Neural cell (in vitro differentiated cells): ENCODE results near the gene CSDE1. TPM values are rescaled to one million over a fixed set of nuclear protein-coding genes. Genes with fewer than 3 reads are reported as not detected.

Experiments
- H2AFZ ChIP-seq: fragments of 200-600, 300-800 bp; sonication (generic), shearing (Covaris generic); 2 replicates; pipeline ENCODE4 v1.6.0; 2014; ENCODE audit warnings: low read depth, mild to moderate bottlenecking, antibody characterized with exemption, low read length, moderate library complexity
- H3F3A ChIP-seq: fragments of 200-600 bp; shearing (Covaris generic); 2 replicates; pipeline ENCODE4 v1.6.1; 2016; ENCODE audit warnings: mild to moderate bottlenecking, moderate library complexity, mixed read lengths, antibody characterized with exemption, low read length; ENCODE audit not compliant: insufficient read depth, poor library complexity, severe bottlenecking
- H3K27ac ChIP-seq: fragments of 200-600, 300-800 bp; sonication (generic), shearing (Covaris generic); 2 replicates; pipeline ENCODE4 v1.5.1; 2014; ENCODE audit warnings: mild to moderate bottlenecking, low read length, moderate library complexity
- H3K27me3 ChIP-seq: fragments of 300-800, 200-600 bp; sonication (generic), shearing (Covaris generic); 2 replicates; pipeline ENCODE4 v1.6.0; 2014; ENCODE audit warnings: mild to moderate bottlenecking, low read depth, low read length, moderate library complexity; ENCODE audit not compliant: insufficient read depth
- H3K36me3 ChIP-seq: fragments of 300-800, 200-600 bp; sonication (generic), shearing (Covaris generic); 2 replicates; pipeline ENCODE4 v1.5.1; 2014; ENCODE audit warnings: mild to moderate bottlenecking, antibody characterized with exemption, low read length, moderate library complexity; ENCODE audit not compliant: insufficient read depth
- H3K4me2 ChIP-seq: fragments of 300-800, 200-600 bp; sonication (generic), shearing (Covaris generic); 2 replicates; pipeline ENCODE4 v1.6.0; 2014; ENCODE audit warnings: mild to moderate bottlenecking, low read length
- H3K4me3 ChIP-seq: fragments of 300-800, 200-600 bp; sonication (generic), shearing (Covaris generic); 2 replicates; pipeline ENCODE4 v1.5.1; 2014; ENCODE audit warnings: mild to moderate bottlenecking, low read length, moderate library complexity
- H3K79me2 ChIP-seq: fragments of 200-600 bp; shearing (Covaris generic); replicated peaks from 2 replicates; pipeline ENCODE4 v1.6.0; 2014; ENCODE audit warnings: mild to moderate bottlenecking, low read length, moderate library complexity; ENCODE audit not compliant: insufficient read depth
- H3K9ac ChIP-seq: fragments of 300-800, 200-600 bp; sonication (generic), shearing (Covaris generic); 2 replicates; pipeline ENCODE4 v1.6.1; 2016; ENCODE audit warnings: mild to moderate bottlenecking, low read length, mixed read lengths
- H3K9me2 ChIP-seq: fragments of 200-600 bp; shearing (Covaris generic); 2 replicates; pipeline ENCODE4 v1.6.1; 2016; ENCODE audit warnings: mild to moderate bottlenecking, low read length, mixed read lengths; ENCODE audit not compliant: insufficient read depth
- H3K9me3 ChIP-seq: fragments of 200-600, 300-800 bp; sonication (generic), shearing (Covaris generic); 2 replicates; pipeline ENCODE4 v1.6.1; 2016; ENCODE audit warnings: mild to moderate bottlenecking, mixed run types, low read length, moderate library complexity, mixed read lengths
- H4K20me1 ChIP-seq: fragments of 200-600 bp; shearing (Covaris generic); 2 replicates; pipeline ENCODE4 v1.6.1; 2016; ENCODE audit warnings: mild to moderate bottlenecking, mixed run types; ENCODE audit not compliant: insufficient read depth
- EP300 ChIP-seq: fragments of 450-650 bp; conservative IDR thresholded peaks from 2 replicates; pipeline ENCODE4 v1.6.1; 2014; ENCODE audit warnings: antibody characterized with exemption, mild to moderate bottlenecking, moderate library complexity; ENCODE audit not compliant: poor library complexity, severe bottlenecking
- EZH2 ChIP-seq: fragments of 200-600, 300-800 bp; shearing (Covaris generic), sonication (generic); IDR thresholded peaks from 2 replicates; pipeline ENCODE4 v1.6.1; 2014; ENCODE audit warnings: antibody characterized with exemption, low read length, borderline replicate concordance, mild to moderate bottlenecking; ENCODE audit not compliant: insufficient read depth, poor library complexity, severe bottlenecking
- MXI1 ChIP-seq: fragments of 450-650 bp; conservative IDR thresholded peaks from 2 replicates; pipeline ENCODE4 v1.6.1; 2014; ENCODE audit warnings: antibody characterized with exemption, mild to moderate bottlenecking; ENCODE audit not compliant: poor library complexity, severe bottlenecking
- POLR2AphosphoS5 ChIP-seq: IDR thresholded peaks from 2 replicates; pipeline ENCODE4 v1.6.1; 2012
- RAD21 ChIP-seq: fragments of 450-650 bp; conservative IDR thresholded peaks from 2 replicates; pipeline ENCODE4 v1.6.1; 2014; ENCODE audit warnings: antibody characterized with exemption, mild to moderate bottlenecking, moderate library complexity
- SMC3 ChIP-seq: fragments of 450-650 bp; conservative IDR thresholded peaks from 2 replicates; pipeline ENCODE4 v1.6.1; 2014; ENCODE audit warnings: antibody characterized with exemption, mild to moderate bottlenecking, moderate library complexity; ENCODE audit not compliant: poor library complexity
- TAF1 ChIP-seq: IDR thresholded peaks from 2 replicates; pipeline ENCODE4 v1.6.1; 2012; ENCODE audit warnings: low read depth
- polyA plus RNA-seq: library from polyadenylated mRNA; depleted of rRNA; stranded (reverse); fragments of >200 nt; gene quantifications from 2 replicates; pipeline ENCODE4 v1.2.3, GENCODE V29; 2014
- TF ChIP-seq, protein P1 (sequence below): IDR thresholded peaks from 2 replicates; pipeline ENCODE4 v1.6.1; 2012; ENCODE audit warnings: borderline replicate concordance
- TF ChIP-seq, protein P2 (sequence below): fragments of 450-650 bp; IDR thresholded peaks from 2 replicates; pipeline ENCODE4 v1.5.1; 2014; ENCODE audit warnings: antibody characterized with exemption, mild to moderate bottlenecking, moderate library complexity; ENCODE audit not compliant: poor library complexity, severe bottlenecking

The CSDE1 gene
- polyA plus RNA-seq, 1 donor from 2014 or later, result 424 TPM

DNA sequence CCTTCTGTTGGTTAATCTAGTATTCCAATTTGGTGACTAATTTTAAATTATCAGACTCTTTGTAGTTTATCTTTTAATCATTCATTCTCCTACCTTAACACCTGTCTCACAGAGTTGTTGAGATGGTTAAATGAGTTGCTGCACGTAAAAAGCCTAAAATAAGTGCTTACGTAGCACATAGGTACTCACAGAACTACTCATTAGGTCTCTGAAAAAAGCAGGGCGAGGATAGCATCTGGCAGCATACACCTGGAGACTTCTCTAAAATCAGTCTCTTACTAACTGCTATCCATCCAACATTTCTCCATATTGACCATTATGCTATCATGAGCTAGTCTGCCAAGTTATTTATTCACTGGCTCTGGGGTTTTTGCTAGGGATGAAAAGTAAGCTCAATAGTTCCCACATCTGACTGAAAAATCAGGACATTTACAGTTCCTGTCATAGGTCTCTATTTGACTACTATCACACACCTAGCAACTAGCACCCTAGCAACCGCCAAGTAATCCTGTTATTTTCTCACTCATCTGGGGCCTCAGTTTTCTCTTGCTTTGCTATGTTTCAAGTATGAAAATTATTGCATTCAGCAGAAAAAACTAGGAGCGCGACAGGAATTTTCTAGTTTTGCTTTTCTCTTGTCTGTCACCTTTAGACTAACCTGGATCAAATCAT is 11.2 kb downstream of the CSDE1 start:
- H3K27me3 ChIP-seq, result no peaks in the 10 kb centered on the region
- no peak overlapping the region for H3K4me2 ChIP-seq
- H3K9me2 ChIP-seq, result no peaks in the 10 kb centered on the region
- H3K9me3 ChIP-seq, result no peaks in the 10 kb centered on the region
- no peak for TF ChIP-seq RAD21
- TF ChIP-seq, protein P1, sequence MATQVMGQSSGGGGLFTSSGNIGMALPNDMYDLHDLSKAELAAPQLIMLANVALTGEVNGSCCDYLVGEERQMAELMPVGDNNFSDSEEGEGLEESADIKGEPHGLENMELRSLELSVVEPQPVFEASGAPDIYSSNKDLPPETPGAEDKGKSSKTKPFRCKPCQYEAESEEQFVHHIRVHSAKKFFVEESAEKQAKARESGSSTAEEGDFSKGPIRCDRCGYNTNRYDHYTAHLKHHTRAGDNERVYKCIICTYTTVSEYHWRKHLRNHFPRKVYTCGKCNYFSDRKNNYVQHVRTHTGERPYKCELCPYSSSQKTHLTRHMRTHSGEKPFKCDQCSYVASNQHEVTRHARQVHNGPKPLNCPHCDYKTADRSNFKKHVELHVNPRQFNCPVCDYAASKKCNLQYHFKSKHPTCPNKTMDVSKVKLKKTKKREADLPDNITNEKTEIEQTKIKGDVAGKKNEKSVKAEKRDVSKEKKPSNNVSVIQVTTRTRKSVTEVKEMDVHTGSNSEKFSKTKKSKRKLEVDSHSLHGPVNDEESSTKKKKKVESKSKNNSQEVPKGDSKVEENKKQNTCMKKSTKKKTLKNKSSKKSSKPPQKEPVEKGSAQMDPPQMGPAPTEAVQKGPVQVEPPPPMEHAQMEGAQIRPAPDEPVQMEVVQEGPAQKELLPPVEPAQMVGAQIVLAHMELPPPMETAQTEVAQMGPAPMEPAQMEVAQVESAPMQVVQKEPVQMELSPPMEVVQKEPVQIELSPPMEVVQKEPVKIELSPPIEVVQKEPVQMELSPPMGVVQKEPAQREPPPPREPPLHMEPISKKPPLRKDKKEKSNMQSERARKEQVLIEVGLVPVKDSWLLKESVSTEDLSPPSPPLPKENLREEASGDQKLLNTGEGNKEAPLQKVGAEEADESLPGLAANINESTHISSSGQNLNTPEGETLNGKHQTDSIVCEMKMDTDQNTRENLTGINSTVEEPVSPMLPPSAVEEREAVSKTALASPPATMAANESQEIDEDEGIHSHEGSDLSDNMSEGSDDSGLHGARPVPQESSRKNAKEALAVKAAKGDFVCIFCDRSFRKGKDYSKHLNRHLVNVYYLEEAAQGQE, result no peak
- H3K4me3 ChIP-seq, result no peak overlapping the region
- peaks cover 6% of the 10 kb centered on the region for H3F3A ChIP-seq
- H3K9ac ChIP-seq, result no peak overlapping the region
- no peak overlapping the region for H2AFZ ChIP-seq
- peaks cover 23% of the 10 kb centered on the region for H4K20me1 ChIP-seq
- H3K27ac ChIP-seq, result no peak overlapping the region
- peaks cover 98% of the 10 kb centered on the region for H3K79me2 ChIP-seq
- no peaks in the 10 kb centered on the region for H3K36me3 ChIP-seq

GRCh38 chr1:114745291-114745690 is 12.5 kb downstream of the CSDE1 start:
- Histone ChIP-seq H3K79me2 (peaks cover 98% of the 10 kb centered on the region), H3K4me3 (no peak overlapping the region), H4K20me1 (peaks cover 12% of the 10 kb centered on the region), H3F3A (peaks cover under 1% of the 10 kb centered on the region), H3K9me3 (no peaks in the 10 kb centered on the region), H3K9me2 (no peaks in the 10 kb centered on the region), H3K4me2 (no peak overlapping the region), H3K27ac (no peak overlapping the region), H3K9ac (no peak overlapping the region), H3K27me3 (no peaks in the 10 kb centered on the region), H3K36me3 (no peaks in the 10 kb centered on the region), H2AFZ (no peak overlapping the region)
- TF ChIP-seq POLR2AphosphoS5 (no peak), MXI1 (no peak), SMC3 (no peak), TAF1 (no peak), EZH2 (no peak), EP300 (no peak), RAD21 (no peak)
- TF ChIP-seq, protein P2, sequence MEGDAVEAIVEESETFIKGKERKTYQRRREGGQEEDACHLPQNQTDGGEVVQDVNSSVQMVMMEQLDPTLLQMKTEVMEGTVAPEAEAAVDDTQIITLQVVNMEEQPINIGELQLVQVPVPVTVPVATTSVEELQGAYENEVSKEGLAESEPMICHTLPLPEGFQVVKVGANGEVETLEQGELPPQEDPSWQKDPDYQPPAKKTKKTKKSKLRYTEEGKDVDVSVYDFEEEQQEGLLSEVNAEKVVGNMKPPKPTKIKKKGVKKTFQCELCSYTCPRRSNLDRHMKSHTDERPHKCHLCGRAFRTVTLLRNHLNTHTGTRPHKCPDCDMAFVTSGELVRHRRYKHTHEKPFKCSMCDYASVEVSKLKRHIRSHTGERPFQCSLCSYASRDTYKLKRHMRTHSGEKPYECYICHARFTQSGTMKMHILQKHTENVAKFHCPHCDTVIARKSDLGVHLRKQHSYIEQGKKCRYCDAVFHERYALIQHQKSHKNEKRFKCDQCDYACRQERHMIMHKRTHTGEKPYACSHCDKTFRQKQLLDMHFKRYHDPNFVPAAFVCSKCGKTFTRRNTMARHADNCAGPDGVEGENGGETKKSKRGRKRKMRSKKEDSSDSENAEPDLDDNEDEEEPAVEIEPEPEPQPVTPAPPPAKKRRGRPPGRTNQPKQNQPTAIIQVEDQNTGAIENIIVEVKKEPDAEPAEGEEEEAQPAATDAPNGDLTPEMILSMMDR, result no peak
- TF ChIP-seq, protein P1, result no peak
